HG03520 (cell line): Measurements from ENCODE around the gene HOXA5.

Source experiments
- ATAC-seq: cut with Tn5 transposase; IDR thresholded peaks from one replicate; pipeline ENCODE4 v1.9.1; 2021; ENCODE audit warnings: mild to moderate bottlenecking, moderate library complexity; ENCODE audit not compliant: unreplicated experiment

The HOXA5 gene

GRCh38 chr7:27182861-27183681 is 39.6 kb upstream of the HOXA5 start:
- no peak for ATAC-seq

- ATAC-seq: no peak
These were observed 38.9 kb upstream of the HOXA5 start for GRCh38 chr7:27182285-27182841.

- ATAC-seq: no peak
These were observed 38.4 kb upstream of the HOXA5 start for GRCh38 chr7:27181795-27182275.

GRCh38 chr7:27180431-27181420 is 37.2 kb upstream of the HOXA5 start:
- no peak for ATAC-seq

- no peak for ATAC-seq
These were observed 36.3 kb upstream of the HOXA5 start for GRCh38 chr7:27179503-27180430.

- ATAC-seq: no peak
These were observed 35.5 kb upstream of the HOXA5 start for GRCh38 chr7:27179030-27179429.

- ATAC-seq: no peak
These were observed 34.9 kb upstream of the HOXA5 start for GRCh38 chr7:27178366-27178765.

GRCh38 chr7:27177795-27178320 is 34.4 kb upstream of the HOXA5 start:
- ATAC-seq: no peak

GRCh38 chr7:27176962-27177794 is 33.7 kb upstream of the HOXA5 start:
- no peak for ATAC-seq

GRCh38 chr7:27176524-27176845 is 33.0 kb upstream of the HOXA5 start:
- no peak for ATAC-seq

- no peak for ATAC-seq
These were observed 32.4 kb upstream of the HOXA5 start for GRCh38 chr7:27175626-27176523.

GRCh38 chr7:27174874-27175625 is 31.6 kb upstream of the HOXA5 start:
- ATAC-seq: no peak

- no peak for ATAC-seq
These were observed 30.7 kb upstream of the HOXA5 start, which contains the start of gene HOXA10 for GRCh38 chr7:27173956-27174873. HOXA10 (minus strand) TSS chr7:27174320; CDS start chr7:27174306, 14 bp downstream.

GRCh38 chr7:27173511-27173955 is 30.1 kb upstream of the HOXA5 start:
- ATAC-seq: no peak

GRCh38 chr7:27172823-27173510 is 29.5 kb upstream of the HOXA5 start:
- ATAC-seq: no peak
